A549 (cell line): ENCODE results near the gene ZBTB46. TPM values are rescaled to one million over a fixed set of nuclear protein-coding genes. Genes with fewer than 3 reads are reported as not detected.

ENCODE experiments used
- ATAC-seq, 2 experiments: fragments of 200-7000 bp in 1 of 2; fragments of >200 bp in 1 of 2; cut with Nextera tagmentation in 1 of 2; cut with Tn5 transposase in 1 of 2; 3 replicates each; pipeline versions ENCODE4 v1.8.0 to v1.9.1; 2018 to 2020; ENCODE audit warnings: mild to moderate bottlenecking in 1 of 2, moderate library complexity in 1 of 2
- CTCF ChIA-PET: fragments of 300-600 bp; sonication (Branson Sonifier 250); formaldehyde crosslinking; extraction: SDS; loops from one replicate; lab custom pipeline; 2021; ENCODE audit warnings: antibody characterized with exemption, inconsistent platforms; lab: Yijun Ruan, JAX
- POLR2A ChIA-PET: fragments of 350-600 bp; formaldehyde crosslinking; extraction: SDS; loops from one replicate; lab custom pipeline; 2021; ENCODE audit warnings: antibody characterized with exemption, inconsistent platforms; lab: Yijun Ruan, JAX
- DNase-seq, 2 experiments: peaks; one replicate each; pipeline versions ENCODE4 v3.0.0 to v3.0.0-alpha.2; 2011 to 2016; ENCODE audit warnings: low read depth in 1 of 2, low spot score in 1 of 2
- FAIRE-seq: peaks from 2 replicates; lab custom pipeline; 2011; peaks lifted over from hg19 to GRCh38; lab: Jason Lieb, UNC
- H3K27ac ChIP-seq, 2 experiments: fragments of >200 bp; sonication (Bioruptor Twin); formaldehyde crosslinking; 3 replicates each; pipeline ENCODE4 v1.5.1; 2016 to 2017
- H3K4me1 ChIP-seq: fragments of >200 bp; sonication (Bioruptor Twin); formaldehyde crosslinking; 3 replicates; pipeline ENCODE4 v1.6.1; 2016
- H3K4me2 ChIP-seq: fragments of >200 bp; sonication (Bioruptor Twin); formaldehyde crosslinking; 3 replicates; pipeline ENCODE4 v1.6.1; 2016
- H3K4me3 ChIP-seq: fragments of >200 bp; sonication (Bioruptor Twin); formaldehyde crosslinking; 3 replicates; pipeline ENCODE4 v1.5.1; 2016
- H3K9me3 ChIP-seq: fragments of >200 bp; sonication (Bioruptor Twin); formaldehyde crosslinking; 3 replicates; pipeline ENCODE4 v1.6.1; 2016
- CBX8 ChIP-seq: fragments of 200-600 bp; sonication (generic); IDR thresholded peaks from 2 replicates; pipeline ENCODE4 v1.6.1; 2016
- CEBPB ChIP-seq, 2 experiments: fragments of >200 bp in 1 of 2; sonication (Bioruptor Twin) in 1 of 2; formaldehyde crosslinking in 1 of 2; IDR thresholded peaks; 2 replicates each; pipeline ENCODE4 v1.6.1; 2012 to 2016
- EHF ChIP-seq: fragments of 250-450 bp; sonication (Bioruptor Pico); IDR thresholded peaks from 2 replicates; pipeline ENCODE4 v1.5.0; 2020; ENCODE audit warnings: mild to moderate bottlenecking
- EHMT2 ChIP-seq: fragments of 200-600 bp; sonication (generic); IDR thresholded peaks from 2 replicates; pipeline ENCODE4 v1.6.1; 2016; ENCODE audit warnings: antibody characterized with exemption, low read depth, mild to moderate bottlenecking, moderate library complexity
- ESRRA ChIP-seq: fragments of 150-350 bp; IDR thresholded peaks from 2 replicates; pipeline ENCODE4 v1.6.1; 2014; ENCODE audit warnings: mild to moderate bottlenecking, low read length, borderline replicate concordance
- FOSL2 ChIP-seq, 2 experiments: fragments of 450-650 bp in 1 of 2; fragments of >200 bp in 1 of 2; sonication (Bioruptor Twin) in 1 of 2; formaldehyde crosslinking; IDR thresholded peaks; 2 replicates each; pipeline versions ENCODE4 v1.5.0 to v1.6.1; 2016 to 2020; ENCODE audit warnings: mild to moderate bottlenecking in 1 of 2, moderate library complexity in 1 of 2
- FOXS1 ChIP-seq: fragments of 250-450 bp; sonication (Bioruptor Pico); IDR thresholded peaks from 2 replicates; pipeline ENCODE4 v1.5.0; 2020; ENCODE audit warnings: mild to moderate bottlenecking, moderate library complexity
- HDAC2 ChIP-seq: fragments of 200-600 bp; sonication (generic); IDR thresholded peaks from 2 replicates; pipeline ENCODE4 v1.6.1; 2016
- HEYL ChIP-seq: fragments of 250-450 bp; sonication (Bioruptor Pico); IDR thresholded peaks from 2 replicates; pipeline ENCODE4 v1.8.0; 2021; ENCODE audit warnings: mild to moderate bottlenecking, moderate library complexity
- HMGXB4 ChIP-seq: fragments of 250-450 bp; sonication (Bioruptor Pico); IDR thresholded peaks from 2 replicates; pipeline ENCODE4 v1.5.0; 2021; ENCODE audit warnings: mild to moderate bottlenecking, moderate library complexity, borderline replicate concordance
- HOXB13 ChIP-seq: fragments of 250-450 bp; sonication (Bioruptor Pico); IDR thresholded peaks from 2 replicates; pipeline ENCODE4 v1.5.0; 2020; ENCODE audit warnings: low read depth, mild to moderate bottlenecking, moderate library complexity
- HOXB5 ChIP-seq: fragments of 250-450 bp; sonication (Bioruptor Pico); IDR thresholded peaks from 2 replicates; pipeline ENCODE4 v1.5.0; 2020; ENCODE audit warnings: mild to moderate bottlenecking, moderate library complexity
- KDM1A ChIP-seq: fragments of 200-600 bp; sonication (generic); IDR thresholded peaks from 2 replicates; pipeline ENCODE4 v1.6.1; 2016; ENCODE audit warnings: low read depth, mild to moderate bottlenecking
- MAX ChIP-seq: IDR thresholded peaks from 2 replicates; pipeline ENCODE4 v1.6.1; 2012
- NPAS2 ChIP-seq: fragments of 250-450 bp; sonication (Bioruptor Pico); IDR thresholded peaks from 2 replicates; pipeline ENCODE4 v1.8.0; 2022; ENCODE audit warnings: mild to moderate bottlenecking, moderate library complexity, borderline replicate concordance
- NR3C1 ChIP-seq: fragments of >200 bp; sonication (Bioruptor Twin); formaldehyde crosslinking; IDR thresholded peaks from 3 replicates; pipeline ENCODE4 v1.6.1; 2017
- RFX5 ChIP-seq: fragments of 450-650 bp; IDR thresholded peaks from 2 replicates; pipeline ENCODE4 v1.7.1; 2014; ENCODE audit warnings: antibody characterized with exemption, mild to moderate bottlenecking, moderate library complexity
- ZNF302 ChIP-seq: fragments of 250-450 bp; sonication (Bioruptor Pico); IDR thresholded peaks from 2 replicates; pipeline ENCODE4 v1.9.0; 2021; ENCODE audit warnings: inconsistent platforms, mild to moderate bottlenecking, moderate library complexity
- WGBS: methylation state at CpG from one replicate; pipeline ENCODE4 v1.1.6; 2017; ENCODE audit errors: missing lambda C conversion rate; 5-methylcytosine and 5-hydroxymethylcytosine counted together
- polyA plus RNA-seq, 4 experiments: library from polyadenylated mRNA; depleted of rRNA in 3 of 4; stranded (reverse); fragments of >200 nt; fragmentation: RNase III in 1 of 4; extraction: RNeasy Plus Mini Kit Qiagen cat#74134 plus additional on column Dnase treatment in 1 of 4; gene quantifications; 2 replicates in 3 of 4; 3 replicates in 1 of 4; pipeline ENCODE4 v1.2.3, GENCODE V29; 2011 to 2017
- TF ChIP-seq, protein P1 (sequence below): fragments of 200-600 bp; sonication (generic); IDR thresholded peaks from 2 replicates; pipeline ENCODE4 v1.6.1; 2016; ENCODE audit warnings: antibody characterized with exemption, mild to moderate bottlenecking, moderate library complexity
- TF ChIP-seq, protein P2 (sequence below): fragments of >200 bp; sonication (Bioruptor Twin); formaldehyde crosslinking; IDR thresholded peaks from 2 replicates; pipeline ENCODE4 v1.6.1; 2016
- TF ChIP-seq, protein P3 (sequence below): fragments of >200 bp; sonication (Bioruptor Twin); formaldehyde crosslinking; IDR thresholded peaks from 3 replicates; pipeline ENCODE4 v1.5.1; 2016

ZBTB46 gene
- polyA plus RNA-seq, 2 of the 4 experiments (the other 2 are of a cell fraction): 0.17 to 0.43 TPM

DNA sequence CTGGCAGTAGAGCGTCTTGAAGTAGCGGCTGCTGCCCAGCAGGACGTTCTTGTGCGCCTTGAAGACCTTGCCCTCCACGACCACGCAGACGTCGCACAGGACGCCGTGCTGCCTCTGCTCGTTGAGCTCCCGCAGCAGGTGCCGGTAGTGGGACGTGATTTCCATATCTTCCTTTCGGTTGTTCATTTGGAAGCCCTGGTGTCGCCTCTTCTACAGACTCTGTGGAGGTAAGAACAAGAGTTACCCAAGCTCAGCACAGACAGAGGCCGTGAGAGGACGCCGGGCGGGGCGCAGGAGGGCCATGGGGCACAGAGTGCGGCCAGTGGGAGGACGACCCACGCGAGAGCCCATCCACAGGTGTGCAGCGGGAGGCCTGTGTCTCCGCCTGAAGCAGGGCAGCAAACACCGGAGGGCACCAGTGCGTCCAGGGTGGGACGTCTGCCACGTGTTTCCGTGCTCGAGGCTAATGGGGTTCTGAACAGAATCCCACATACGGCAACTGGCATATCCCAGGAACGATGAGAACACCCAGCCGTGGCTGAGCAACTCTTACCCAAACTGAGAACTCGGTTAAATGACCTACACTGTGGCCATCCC lies 40.4 kb downstream of the ZBTB46 start:
- ATAC-seq (no peak), DNase-seq (no peak), FAIRE-seq (no peak)
- Histone ChIP-seq H3K9me3 (no peaks in the 10 kb centered on the region), H3K27ac (no peak overlapping the region), H3K4me2 (no peak overlapping the region), H3K4me1 (no peaks in the 10 kb centered on the region), H3K4me3 (no peak overlapping the region)
- WGBS: 87% methylated on average over 37 of the region's 37 CpGs
- CTCF ChIA-PET: interaction anchor here (1.2 to 2.0 kb wide), 4 partner anchors 10 to 74 kb away, joined by 3 to 6 read pairs (median 4); no protein-coding TSS in a partner anchor
- POLR2A ChIA-PET: no interaction called here
- TF ChIP-seq RFX5 (no peak), ESRRA (no peak), NR3C1 (no peak), CBX8 (no peak), HOXB5 (CRISPR knock-in tag) (no peak), HEYL (CRISPR knock-in tag) (no peak), NPAS2 (CRISPR knock-in tag) (no peak), ZNF302 (CRISPR knock-in tag) (no peak), MAX (no peak), HDAC2 (no peak), CEBPB (IDR thresholded peaks at IDR 0.05) (no peak)
- TF ChIP-seq, protein P1, sequence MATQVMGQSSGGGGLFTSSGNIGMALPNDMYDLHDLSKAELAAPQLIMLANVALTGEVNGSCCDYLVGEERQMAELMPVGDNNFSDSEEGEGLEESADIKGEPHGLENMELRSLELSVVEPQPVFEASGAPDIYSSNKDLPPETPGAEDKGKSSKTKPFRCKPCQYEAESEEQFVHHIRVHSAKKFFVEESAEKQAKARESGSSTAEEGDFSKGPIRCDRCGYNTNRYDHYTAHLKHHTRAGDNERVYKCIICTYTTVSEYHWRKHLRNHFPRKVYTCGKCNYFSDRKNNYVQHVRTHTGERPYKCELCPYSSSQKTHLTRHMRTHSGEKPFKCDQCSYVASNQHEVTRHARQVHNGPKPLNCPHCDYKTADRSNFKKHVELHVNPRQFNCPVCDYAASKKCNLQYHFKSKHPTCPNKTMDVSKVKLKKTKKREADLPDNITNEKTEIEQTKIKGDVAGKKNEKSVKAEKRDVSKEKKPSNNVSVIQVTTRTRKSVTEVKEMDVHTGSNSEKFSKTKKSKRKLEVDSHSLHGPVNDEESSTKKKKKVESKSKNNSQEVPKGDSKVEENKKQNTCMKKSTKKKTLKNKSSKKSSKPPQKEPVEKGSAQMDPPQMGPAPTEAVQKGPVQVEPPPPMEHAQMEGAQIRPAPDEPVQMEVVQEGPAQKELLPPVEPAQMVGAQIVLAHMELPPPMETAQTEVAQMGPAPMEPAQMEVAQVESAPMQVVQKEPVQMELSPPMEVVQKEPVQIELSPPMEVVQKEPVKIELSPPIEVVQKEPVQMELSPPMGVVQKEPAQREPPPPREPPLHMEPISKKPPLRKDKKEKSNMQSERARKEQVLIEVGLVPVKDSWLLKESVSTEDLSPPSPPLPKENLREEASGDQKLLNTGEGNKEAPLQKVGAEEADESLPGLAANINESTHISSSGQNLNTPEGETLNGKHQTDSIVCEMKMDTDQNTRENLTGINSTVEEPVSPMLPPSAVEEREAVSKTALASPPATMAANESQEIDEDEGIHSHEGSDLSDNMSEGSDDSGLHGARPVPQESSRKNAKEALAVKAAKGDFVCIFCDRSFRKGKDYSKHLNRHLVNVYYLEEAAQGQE: no peak
- TF ChIP-seq, protein P2, sequence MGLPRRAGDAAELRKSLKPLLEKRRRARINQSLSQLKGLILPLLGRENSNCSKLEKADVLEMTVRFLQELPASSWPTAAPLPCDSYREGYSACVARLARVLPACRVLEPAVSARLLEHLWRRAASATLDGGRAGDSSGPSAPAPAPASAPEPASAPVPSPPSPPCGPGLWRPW: no peak
- TF ChIP-seq, protein P3, sequence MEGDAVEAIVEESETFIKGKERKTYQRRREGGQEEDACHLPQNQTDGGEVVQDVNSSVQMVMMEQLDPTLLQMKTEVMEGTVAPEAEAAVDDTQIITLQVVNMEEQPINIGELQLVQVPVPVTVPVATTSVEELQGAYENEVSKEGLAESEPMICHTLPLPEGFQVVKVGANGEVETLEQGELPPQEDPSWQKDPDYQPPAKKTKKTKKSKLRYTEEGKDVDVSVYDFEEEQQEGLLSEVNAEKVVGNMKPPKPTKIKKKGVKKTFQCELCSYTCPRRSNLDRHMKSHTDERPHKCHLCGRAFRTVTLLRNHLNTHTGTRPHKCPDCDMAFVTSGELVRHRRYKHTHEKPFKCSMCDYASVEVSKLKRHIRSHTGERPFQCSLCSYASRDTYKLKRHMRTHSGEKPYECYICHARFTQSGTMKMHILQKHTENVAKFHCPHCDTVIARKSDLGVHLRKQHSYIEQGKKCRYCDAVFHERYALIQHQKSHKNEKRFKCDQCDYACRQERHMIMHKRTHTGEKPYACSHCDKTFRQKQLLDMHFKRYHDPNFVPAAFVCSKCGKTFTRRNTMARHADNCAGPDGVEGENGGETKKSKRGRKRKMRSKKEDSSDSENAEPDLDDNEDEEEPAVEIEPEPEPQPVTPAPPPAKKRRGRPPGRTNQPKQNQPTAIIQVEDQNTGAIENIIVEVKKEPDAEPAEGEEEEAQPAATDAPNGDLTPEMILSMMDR: no peak

DNA sequence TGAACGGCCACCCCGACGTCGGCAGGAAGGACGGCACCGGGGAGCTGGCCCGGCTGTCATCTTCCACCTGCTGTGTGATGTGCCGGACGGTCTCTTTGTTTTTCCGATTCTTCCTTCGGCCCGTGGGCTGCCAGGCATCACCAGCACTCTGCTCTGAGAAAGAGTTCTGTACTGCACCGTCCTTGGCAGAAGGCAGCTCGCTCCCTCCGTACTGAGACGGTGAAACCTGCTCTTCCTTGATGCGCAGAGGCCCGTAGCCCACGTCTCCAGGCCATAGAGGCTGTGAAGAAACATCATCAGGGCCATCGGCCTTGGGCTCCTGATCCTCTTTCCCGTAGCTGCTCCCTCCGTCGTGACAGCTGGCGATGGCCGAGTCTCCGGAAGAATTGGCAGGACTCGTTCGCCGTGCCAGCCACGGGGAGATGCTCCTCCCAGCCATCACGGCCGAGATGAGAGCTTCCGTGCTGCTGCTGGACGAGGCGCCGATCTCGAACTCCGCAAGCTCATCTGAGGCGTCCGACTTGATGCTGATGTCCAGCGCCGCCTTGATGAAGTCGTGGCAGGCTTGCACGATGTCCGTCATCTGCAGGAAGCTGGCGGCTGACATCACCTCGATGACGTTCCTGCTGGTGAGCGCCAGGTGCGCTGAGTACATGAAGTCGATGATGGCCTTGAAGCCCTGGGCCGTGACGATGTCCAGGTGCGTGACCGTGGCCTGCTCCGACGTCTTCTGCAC lies 41.1 kb downstream of the ZBTB46 start:
- 86% methylated on average over 56 of the region's 57 CpGs for WGBS
- no peak for TF ChIP-seq EHF (CRISPR knock-in tag)
- no peak for TF ChIP-seq CBX8
- TF ChIP-seq ZNF302 (CRISPR knock-in tag): no peak
- TF ChIP-seq HMGXB4 (CRISPR knock-in tag): no peak
- TF ChIP-seq HOXB13: no peak
- TF ChIP-seq, protein P3: no peak
- TF ChIP-seq HDAC2: no peak
- no peak for TF ChIP-seq KDM1A
- TF ChIP-seq MAX: no peak
- no peak for TF ChIP-seq FOXS1 (CRISPR knock-in tag)
- TF ChIP-seq FOSL2 (IDR thresholded peaks at IDR 0.05): no peak
- TF ChIP-seq FOSL2 (CRISPR knock-in tag; IDR thresholded peaks at IDR 0.05): no peak
- no peak for TF ChIP-seq EHMT2
- ChIA-PET CTCF (interaction anchor here (0.6 to 2.0 kb wide), 5 partner anchors 10 to 330 kb away, joined by 3 to 6 read pairs (median 3); no protein-coding TSS in a partner anchor), POLR2A (no interaction called here)
- FAIRE-seq (no peak), ATAC-seq (no peak), DNase-seq (no peak)
- no peaks in the 10 kb centered on the region for H3K4me1 ChIP-seq
- no peak overlapping the region for H3K27ac ChIP-seq
- H3K9me3 ChIP-seq: no peaks in the 10 kb centered on the region
- no peak overlapping the region for H3K4me3 ChIP-seq
- H3K4me2 ChIP-seq: no peak overlapping the region
